Measurements from ENCODE around the gene CTSS. TPM values are rescaled to one million over a fixed set of nuclear protein-coding genes. Genes with fewer than 3 reads are reported as not detected.
"Not testable (repeated sequence)": the region's sequence is repeated elsewhere in the genome, so short reads cannot be mapped to it uniquely, and the experiment has no call there.

CTSS gene
- total and polyA plus RNA-seq, 10 donors: 117 to 685 (median 587) TPM

DNA sequence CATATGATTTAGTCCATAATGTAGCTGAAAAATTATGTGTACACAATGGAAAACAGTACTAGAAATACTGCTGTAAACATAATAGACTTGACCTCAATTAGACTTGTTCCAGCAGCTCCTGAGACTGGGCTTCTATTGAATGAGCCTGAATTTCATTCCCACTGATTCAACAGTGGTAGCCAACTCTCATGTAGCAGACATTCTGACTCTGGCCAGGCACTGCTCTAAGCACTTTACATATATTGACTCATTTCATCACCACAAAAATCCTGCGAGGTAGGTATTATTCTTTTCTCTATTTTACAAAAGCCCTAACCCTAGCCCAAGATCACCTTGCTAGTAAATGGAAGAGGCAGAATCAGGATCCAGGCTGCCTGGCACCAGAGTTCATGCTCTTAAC is 12.8 kb upstream of the CTSS start:
- DNase-seq: no peak
- WGBS, 5 donors: 65 to 91% (median 80%) methylated on average over 1 of the region's 1 CpG
- Histone ChIP-seq H3K9me3 (no peaks in the 10 kb centered on the region), H3K36me3 (no peaks in the 10 kb centered on the region), H3K27ac (peak overlapping the region in 4 of 8 donors; percentile 32 to 80 (median 64)), H3K27me3 (replicated peaks in 1 of 7) (no peaks in the 10 kb centered on the region), H3K4me3 (peak overlapping the region in 1 of 8 donors; percentile 10), H3K4me1 (peaks cover 0 to 36% (median 0%) of the 10 kb centered on the region in 6 donors)
- intact Hi-C loops (cut with DNase I; ENCODE audit: low total_unique reads): no loop called here
- TF ChIP-seq CTCF (IDR thresholded peaks at IDR 0.05 in 8 of 11, conservative IDR thresholded peaks at IDR 0.05 in 3 of 11) (no peak), POLR2A (IDR thresholded peaks at IDR 0.05) (no peak), POLR2AphosphoS5 (IDR thresholded peaks at IDR 0.05) (no peak)

DNA sequence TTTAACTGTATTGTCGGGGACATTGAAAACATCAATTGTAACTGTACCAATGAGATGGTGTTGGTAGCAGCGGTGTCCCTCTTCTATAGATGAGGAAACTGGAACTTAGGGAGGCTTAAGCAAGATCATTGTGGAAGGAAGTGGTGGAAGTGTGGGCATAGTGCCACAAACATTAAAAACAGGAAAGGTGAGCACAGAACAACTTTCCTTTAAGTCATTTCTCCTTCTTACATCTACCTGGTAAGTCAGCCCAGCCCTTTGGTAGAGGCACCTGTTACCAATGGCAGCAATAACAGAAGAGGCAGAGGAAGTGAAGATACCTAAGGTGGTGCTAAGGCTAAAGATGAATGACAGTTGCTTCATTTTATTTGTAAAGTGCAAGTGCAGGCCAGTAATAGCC is 12.0 kb upstream of the CTSS start:
- intact Hi-C loops (cut with DNase I; ENCODE audit: low total_unique reads): no loop called here
- TF ChIP-seq POLR2A (IDR thresholded peaks at IDR 0.05) (no peak), POLR2AphosphoS5 (IDR thresholded peaks at IDR 0.05) (peak in 1 of 3 donors; percentile 8), CTCF (IDR thresholded peaks at IDR 0.05 in 8 of 11, conservative IDR thresholded peaks at IDR 0.05 in 3 of 11) (no peak)
- WGBS, 5 donors: 41 to 78% (median 71%) methylated on average over 2 of the region's 2 CpGs
- H3K4me1 ChIP-seq: peaks cover 0 to 36% (median 0%) of the 10 kb centered on the region in 6 donors
- H3K9me3 ChIP-seq: no peaks in the 10 kb centered on the region
- H3K4me3 ChIP-seq: peak overlapping the region in 1 of 8 donors; percentile 23
- no peaks in the 10 kb centered on the region for H3K36me3 ChIP-seq
- no peak for DNase-seq
- H3K27me3 ChIP-seq (replicated peaks in 1 of 7): no peaks in the 10 kb centered on the region
- peak overlapping the region in 5 of 8 donors; percentile 9 to 80 (median 63) for H3K27ac ChIP-seq

DNA sequence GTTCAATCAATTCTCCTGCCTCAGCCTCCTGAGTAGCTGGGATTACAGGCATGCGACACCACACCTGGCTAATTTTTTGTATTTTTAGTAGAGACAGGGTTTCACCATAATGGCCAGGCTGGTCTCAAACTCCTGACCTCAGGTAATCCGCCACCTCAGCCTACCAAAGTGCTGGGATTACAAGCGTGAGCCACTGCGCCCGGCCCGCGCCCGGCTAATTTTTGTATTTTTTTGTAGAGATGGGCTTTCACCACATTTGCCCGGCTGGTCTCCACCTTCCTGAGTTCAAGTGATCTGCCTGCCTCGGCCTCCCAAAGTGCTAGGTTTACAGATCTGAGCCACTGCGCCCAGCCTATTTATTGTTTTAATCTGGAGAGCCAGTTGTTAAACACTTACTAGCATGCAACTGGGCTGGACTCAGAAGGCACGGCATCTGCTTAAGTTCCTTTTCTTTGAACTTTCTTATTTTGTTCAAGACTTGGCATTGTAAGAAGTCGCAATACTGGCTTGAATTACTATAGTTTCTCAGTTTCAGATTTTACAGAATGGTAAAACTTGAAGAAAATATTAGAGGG is 10.4 kb upstream of the CTSS start:
- WGBS, 5 donors: 91 to 96% (median 93%) methylated on average over 13 of the region's 13 CpGs
- H3K27me3 ChIP-seq (replicated peaks in 1 of 7); intact Hi-C loops (cut with DNase I; ENCODE audit: low total_unique reads); H3K9me3 ChIP-seq; DNase-seq; H3K4me3 ChIP-seq; H3K36me3 ChIP-seq: not testable (repeated sequence)
- Histone ChIP-seq H3K4me1 (peaks cover 0 to 46% (median 6%) of the 10 kb centered on the region in 6 donors), H3K27ac (peak overlapping the region in 1 of 8 donors; percentile 80)

- DNase-seq: no peak
- peak overlapping the region in 1 of 8 donors; percentile 9 for H3K27ac ChIP-seq
- TF ChIP-seq CTCF (IDR thresholded peaks at IDR 0.05 in 8 of 11, conservative IDR thresholded peaks at IDR 0.05 in 3 of 11): no peak
- WGBS, 5 donors: 80 to 96% (median 93%) methylated on average over 3 of the region's 3 CpGs
- peaks cover 0 to 53% (median 12%) of the 10 kb centered on the region in 6 donors for H3K4me1 ChIP-seq
- no peak overlapping the region for H3K4me3 ChIP-seq
- no peaks in the 10 kb centered on the region for H3K36me3 ChIP-seq
- intact Hi-C loops (cut with DNase I; ENCODE audit: low total_unique reads): no loop called here
- H3K27me3 ChIP-seq (replicated peaks in 1 of 7): no peaks in the 10 kb centered on the region
- H3K9me3 ChIP-seq: no peaks in the 10 kb centered on the region
Measured at GRCh38 chr1:150775276-150775675, 9.7 kb upstream of the CTSS start.
